Testis (tissue), 2 donors: ENCODE data around the gene OLFML2A.
"Not testable (repeated sequence)": the region's sequence is repeated elsewhere in the genome, so short reads cannot be mapped to it uniquely, and the experiment has no call there.

Source experiments
- POLR2A ChIP-seq: fragments of 450-650 bp; IDR thresholded peaks from one replicate; pipeline ENCODE4 v1.6.1; 2017; ENCODE audit warnings: antibody characterized with exemption, mild to moderate bottlenecking, moderate library complexity
- TF ChIP-seq, protein P1 (sequence below), 3 experiments: fragments of 450-650 bp in 2 of 3; fragments of 200-600 bp in 1 of 3; sonication (generic) in 1 of 3; IDR thresholded peaks; one replicate each; pipeline ENCODE4 v1.5.1; 2016 to 2019; ENCODE audit warnings: antibody characterized with exemption in 3 of 3, mild to moderate bottlenecking in 2 of 3, moderate library complexity in 1 of 3

DNA sequence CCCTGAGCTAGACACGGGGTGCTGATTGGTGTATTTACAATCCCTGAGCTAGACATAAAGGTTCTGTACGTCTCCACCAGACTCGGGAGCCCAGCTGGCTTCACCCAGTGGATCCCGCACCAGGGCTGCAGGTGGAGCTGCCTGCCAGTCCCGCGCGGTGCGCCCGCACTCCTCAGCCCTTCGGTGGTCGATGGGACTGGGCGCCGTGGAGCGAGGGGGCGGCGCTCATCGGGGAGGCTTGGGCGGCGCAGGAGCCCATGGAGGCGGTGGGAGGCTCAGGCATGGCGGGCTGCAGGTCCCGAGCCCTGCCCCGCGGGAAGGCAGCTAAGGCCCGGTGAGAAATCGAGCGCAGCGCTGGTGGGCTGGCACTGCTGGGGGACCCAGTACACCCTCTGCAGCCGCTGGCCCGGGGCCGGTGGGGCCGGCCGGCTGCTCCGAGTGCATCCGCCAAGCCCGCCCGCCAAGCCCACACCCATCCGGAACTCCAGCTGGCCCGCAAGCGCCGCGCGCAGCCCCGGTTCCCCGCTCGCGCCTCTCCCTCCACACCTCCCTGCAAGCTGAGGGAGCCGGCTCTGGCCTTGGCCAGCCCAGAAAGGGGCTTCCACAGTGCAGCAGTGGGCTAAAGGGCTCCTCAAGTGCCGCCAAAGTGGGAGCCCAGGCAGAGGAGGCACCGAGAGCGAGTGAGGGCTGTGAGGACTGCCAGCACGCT, 61.8 kb downstream of the OLFML2A start:
- not testable (repeated sequence) for TF ChIP-seq POLR2A
- TF ChIP-seq, protein P1, sequence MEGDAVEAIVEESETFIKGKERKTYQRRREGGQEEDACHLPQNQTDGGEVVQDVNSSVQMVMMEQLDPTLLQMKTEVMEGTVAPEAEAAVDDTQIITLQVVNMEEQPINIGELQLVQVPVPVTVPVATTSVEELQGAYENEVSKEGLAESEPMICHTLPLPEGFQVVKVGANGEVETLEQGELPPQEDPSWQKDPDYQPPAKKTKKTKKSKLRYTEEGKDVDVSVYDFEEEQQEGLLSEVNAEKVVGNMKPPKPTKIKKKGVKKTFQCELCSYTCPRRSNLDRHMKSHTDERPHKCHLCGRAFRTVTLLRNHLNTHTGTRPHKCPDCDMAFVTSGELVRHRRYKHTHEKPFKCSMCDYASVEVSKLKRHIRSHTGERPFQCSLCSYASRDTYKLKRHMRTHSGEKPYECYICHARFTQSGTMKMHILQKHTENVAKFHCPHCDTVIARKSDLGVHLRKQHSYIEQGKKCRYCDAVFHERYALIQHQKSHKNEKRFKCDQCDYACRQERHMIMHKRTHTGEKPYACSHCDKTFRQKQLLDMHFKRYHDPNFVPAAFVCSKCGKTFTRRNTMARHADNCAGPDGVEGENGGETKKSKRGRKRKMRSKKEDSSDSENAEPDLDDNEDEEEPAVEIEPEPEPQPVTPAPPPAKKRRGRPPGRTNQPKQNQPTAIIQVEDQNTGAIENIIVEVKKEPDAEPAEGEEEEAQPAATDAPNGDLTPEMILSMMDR (IDR thresholded peaks at IDR 0.05), result not testable (repeated sequence)
